WTC11 (cell line): ENCODE measurements around the gene IFI27. TPM values are rescaled to one million over a fixed set of nuclear protein-coding genes. Genes with fewer than 3 reads are reported as not detected.
A peak's percentile ranks its signal among the peaks of the same experiment; 100 is the strongest.

Experiments
- ATAC-seq: fragments of 200-7000 bp; cut with Tn5 transposase; 2 replicates; pipeline ENCODE4 v1.10.0; 2021; ENCODE audit warnings: mild to moderate bottlenecking, moderate library complexity
- CTCF ChIA-PET: fragments of 300-600 bp; sonication (Branson Sonifier 250); formaldehyde crosslinking; loops from one replicate; lab custom pipeline; 2021; ENCODE audit warnings: antibody characterized with exemption; lab: Charles Lee
- POLR2A ChIA-PET: fragments of 350-600 bp; sonication (Branson Sonifier 250); formaldehyde crosslinking; loops from one replicate; lab custom pipeline; 2021; ENCODE audit warnings: antibody characterized with exemption; lab: Charles Lee
- DNase-seq: peaks from one replicate; pipeline ENCODE4 v3.0.0; 2021; ENCODE audit warnings: low spot score
- H3K27ac Mint-ChIP-seq: 2 replicates; pipeline ENCODE4 v1.8.0; 2021; ENCODE audit warnings: mixed read lengths
- H3K27me3 Mint-ChIP-seq: 2 replicates; pipeline ENCODE4 v1.8.0; 2021; ENCODE audit warnings: low read depth, mild to moderate bottlenecking, moderate library complexity, mixed read lengths
- H3K36me3 Mint-ChIP-seq: 2 replicates; pipeline ENCODE4 v1.8.0; 2021; ENCODE audit warnings: mixed read lengths
- H3K4me1 Mint-ChIP-seq: 2 replicates; pipeline ENCODE4 v1.8.0; 2022; ENCODE audit warnings: mixed read lengths
- H3K4me3 Mint-ChIP-seq: 2 replicates; pipeline ENCODE4 v1.8.0; 2021; ENCODE audit warnings: mild to moderate bottlenecking, moderate library complexity, mixed read lengths
- H3K9me3 Mint-ChIP-seq: 2 replicates; pipeline ENCODE4 v1.8.0; 2021; ENCODE audit warnings: mixed read lengths
- CBFB ChIP-seq: sonication (generic); formaldehyde crosslinking; IDR thresholded peaks from 2 replicates; pipeline ENCODE4 v1.8.1; 2022; ENCODE audit warnings: mild to moderate bottlenecking, low read depth, missing genetic modification reagents
- CREB1 ChIP-seq: sonication (generic); formaldehyde crosslinking; IDR thresholded peaks from 2 replicates; pipeline ENCODE4 v1.8.0; 2023; ENCODE audit warnings: mild to moderate bottlenecking, missing genetic modification reagents
- ESRRA ChIP-seq: sonication (generic); formaldehyde crosslinking; IDR thresholded peaks from 2 replicates; pipeline ENCODE4 v1.8.1; 2022; ENCODE audit warnings: mild to moderate bottlenecking, missing genetic modification reagents, borderline replicate concordance
- GTF2I ChIP-seq: fragments of 250-450 bp; sonication (Bioruptor Pico); conservative IDR thresholded peaks from 2 replicates; pipeline ENCODE4 v1.4.0; 2021; ENCODE audit warnings: mild to moderate bottlenecking
- JAZF1 ChIP-seq: fragments of 250-450 bp; sonication (Bioruptor Pico); IDR thresholded peaks from 2 replicates; pipeline ENCODE4 v1.9.0; 2021; ENCODE audit warnings: moderate library complexity, mild to moderate bottlenecking, inconsistent platforms
- JUN ChIP-seq: sonication (generic); formaldehyde crosslinking; IDR thresholded peaks from 2 replicates; pipeline ENCODE4 v1.8.0; 2023; ENCODE audit warnings: mild to moderate bottlenecking, missing genetic modification reagents
- NFYB ChIP-seq: sonication (generic); formaldehyde crosslinking; conservative IDR thresholded peaks from 2 replicates; pipeline ENCODE4 v1.8.0; 2022; ENCODE audit warnings: low read depth, missing genetic modification reagents
- NR1H2 ChIP-seq: sonication (generic); formaldehyde crosslinking; IDR thresholded peaks from 2 replicates; pipeline ENCODE4 v1.9.0; 2021; ENCODE audit warnings: mild to moderate bottlenecking, moderate library complexity, missing genetic modification reagents
- RORB ChIP-seq: fragments of 250-450 bp; sonication (Bioruptor Pico); IDR thresholded peaks from 2 replicates; pipeline ENCODE4 v1.9.0; 2021; ENCODE audit warnings: mild to moderate bottlenecking
- SOX15 ChIP-seq: fragments of 250-450 bp; sonication (Bioruptor Pico); IDR thresholded peaks from 2 replicates; pipeline ENCODE4 v1.9.0; 2021; ENCODE audit warnings: mild to moderate bottlenecking
- TP53 ChIP-seq: sonication (generic); formaldehyde crosslinking; IDR thresholded peaks from 2 replicates; pipeline ENCODE4 v1.8.1; 2023; ENCODE audit warnings: mild to moderate bottlenecking, missing genetic modification reagents
- ZNF138 ChIP-seq: sonication (generic); formaldehyde crosslinking; conservative IDR thresholded peaks from 2 replicates; pipeline ENCODE4 v1.8.1; 2022; ENCODE audit warnings: mild to moderate bottlenecking, moderate library complexity, missing genetic modification reagents
- ZNF232 ChIP-seq: sonication (generic); formaldehyde crosslinking; IDR thresholded peaks from 2 replicates; pipeline ENCODE4 v1.8.0; 2022; ENCODE audit warnings: mild to moderate bottlenecking, missing genetic modification reagents
- ZNF317 ChIP-seq: sonication (generic); formaldehyde crosslinking; IDR thresholded peaks from 2 replicates; pipeline ENCODE4 v1.8.1; 2023; ENCODE audit warnings: low read depth, mild to moderate bottlenecking, moderate library complexity, missing genetic modification reagents, borderline replicate concordance
- ZNF671 ChIP-seq: fragments of 250-450 bp; sonication (Bioruptor Pico); IDR thresholded peaks from 2 replicates; pipeline ENCODE4 v1.8.0; 2021; ENCODE audit warnings: mild to moderate bottlenecking
- total RNA-seq: library from RNA; stranded (reverse); gene quantifications from 3 replicates; pipeline ENCODE4 v1.2.3, GENCODE V29; 2021
- TF ChIP-seq, protein P1 (sequence below): sonication (generic); formaldehyde crosslinking; IDR thresholded peaks from 2 replicates; pipeline ENCODE4 v1.8.1; 2023; ENCODE audit warnings: mild to moderate bottlenecking, moderate library complexity, missing genetic modification reagents
- TF ChIP-seq, protein P2 (sequence below): sonication (generic); formaldehyde crosslinking; IDR thresholded peaks from 2 replicates; pipeline ENCODE4 v1.8.1; 2023; ENCODE audit warnings: mild to moderate bottlenecking, missing genetic modification reagents
- TF ChIP-seq, protein P3 (sequence below): fragments of 250-450 bp; sonication (Bioruptor Pico); IDR thresholded peaks from 2 replicates; pipeline ENCODE4 v2.1.2; 2022; ENCODE audit warnings: mild to moderate bottlenecking, moderate library complexity
- TF ChIP-seq, protein P4 (sequence below): sonication (generic); formaldehyde crosslinking; IDR thresholded peaks from 2 replicates; pipeline ENCODE4 v1.8.1; 2023; ENCODE audit warnings: mild to moderate bottlenecking, missing genetic modification reagents
- TF ChIP-seq, protein P5 (sequence below): sonication (generic); formaldehyde crosslinking; IDR thresholded peaks from 2 replicates; pipeline ENCODE4 v1.8.0; 2022; ENCODE audit warnings: mild to moderate bottlenecking, missing genetic modification reagents
- TF ChIP-seq, protein P6 (sequence below): sonication (generic); formaldehyde crosslinking; IDR thresholded peaks from 2 replicates; pipeline ENCODE4 v1.8.1; 2022; ENCODE audit warnings: low read depth, mild to moderate bottlenecking, moderate library complexity, missing genetic modification reagents, borderline replicate concordance

The IFI27 gene
- total RNA-seq, 1 experiment from 2014 or later, result 1.8 TPM

DNA sequence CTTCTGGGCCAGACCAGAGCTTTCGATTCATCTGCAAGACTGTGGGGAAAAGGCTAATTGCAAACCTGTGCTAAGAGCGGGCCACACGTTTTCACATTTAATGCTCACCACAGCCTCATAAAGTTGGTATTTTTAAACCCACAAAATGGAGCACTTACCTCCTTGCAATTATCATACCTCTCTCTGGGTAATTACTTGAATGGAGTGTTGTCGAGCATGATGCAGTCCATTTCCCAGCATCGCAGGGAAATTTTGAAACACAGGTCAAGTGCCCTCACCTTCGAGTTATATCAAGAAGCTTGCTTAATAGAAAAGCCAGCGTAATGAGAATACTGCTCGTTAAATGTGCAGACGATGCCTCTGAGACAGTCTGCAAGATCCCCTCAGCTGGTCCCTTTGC is 27.7 kb downstream of the IFI27 start (continued):
- no peak for TF ChIP-seq ZNF138 (CRISPR knock-in tag)
- TF ChIP-seq, protein P1, sequence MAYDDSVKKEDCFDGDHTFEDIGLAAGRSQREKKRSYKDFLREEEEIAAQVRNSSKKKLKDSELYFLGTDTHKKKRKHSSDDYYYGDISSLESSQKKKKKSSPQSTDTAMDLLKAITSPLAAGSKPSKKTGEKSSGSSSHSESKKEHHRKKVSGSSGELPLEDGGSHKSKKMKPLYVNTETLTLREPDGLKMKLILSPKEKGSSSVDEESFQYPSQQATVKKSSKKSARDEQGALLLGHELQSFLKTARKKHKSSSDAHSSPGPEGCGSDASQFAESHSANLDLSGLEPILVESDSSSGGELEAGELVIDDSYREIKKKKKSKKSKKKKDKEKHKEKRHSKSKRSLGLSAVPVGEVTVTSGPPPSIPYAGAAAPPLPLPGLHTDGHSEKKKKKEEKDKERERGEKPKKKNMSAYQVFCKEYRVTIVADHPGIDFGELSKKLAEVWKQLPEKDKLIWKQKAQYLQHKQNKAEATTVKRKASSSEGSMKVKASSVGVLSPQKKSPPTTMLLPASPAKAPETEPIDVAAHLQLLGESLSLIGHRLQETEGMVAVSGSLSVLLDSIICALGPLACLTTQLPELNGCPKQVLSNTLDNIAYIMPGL (CRISPR knock-in tag), result no peak
- TF ChIP-seq RORB (CRISPR knock-in tag), result no peak
- TF ChIP-seq SOX15 (CRISPR knock-in tag), result no peak

DNA sequence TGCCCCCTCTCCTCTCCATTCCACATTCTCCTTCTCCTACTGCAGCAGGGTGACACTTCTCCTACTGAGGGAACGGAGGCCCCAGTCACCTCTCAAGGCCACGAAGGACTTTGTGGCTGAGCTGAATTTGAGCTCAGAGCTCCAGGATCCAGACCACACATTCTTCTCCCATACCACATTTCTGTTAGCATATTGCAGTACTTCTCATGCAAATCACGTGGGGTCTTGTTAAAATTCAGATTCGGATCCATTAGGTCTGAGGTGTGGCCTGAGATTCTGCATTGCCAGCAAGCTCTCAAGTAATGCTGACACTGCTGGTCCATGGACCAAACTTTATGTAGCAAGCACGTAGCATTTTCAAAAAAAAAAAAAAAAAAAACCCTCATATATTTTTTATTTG is 28.5 kb downstream of the IFI27 start:
- no peak for ATAC-seq
- H3K4me1 Mint-ChIP-seq, result peaks cover 19% of the 10 kb centered on the region
- ChIA-PET CTCF (interaction anchor here (0.6 to 3.7 kb wide), 12 partner anchors 26 to 685 kb away, joined by 3 to 45 read pairs (median 5); partner anchors contain the start of gene PPP4R4), POLR2A (interaction anchor here (0.6 kb wide), 1 partner anchor 1699 kb away, joined by 3 read pairs; no protein-coding TSS in a partner anchor)
- peaks cover 13% of the 10 kb centered on the region for H3K36me3 Mint-ChIP-seq
- H3K27me3 Mint-ChIP-seq, result peaks cover 7% of the 10 kb centered on the region; the same call in 1 of the 2 replicates
- no peak for DNase-seq
- no peak overlapping the region for H3K4me3 Mint-ChIP-seq
- TF ChIP-seq NR1H2 (CRISPR knock-in tag), result no peak
- peaks cover 20% of the 10 kb centered on the region for H3K9me3 Mint-ChIP-seq
- H3K27ac Mint-ChIP-seq, result peak overlapping the region; percentile 50; the same call in 1 of the 2 replicates

DNA sequence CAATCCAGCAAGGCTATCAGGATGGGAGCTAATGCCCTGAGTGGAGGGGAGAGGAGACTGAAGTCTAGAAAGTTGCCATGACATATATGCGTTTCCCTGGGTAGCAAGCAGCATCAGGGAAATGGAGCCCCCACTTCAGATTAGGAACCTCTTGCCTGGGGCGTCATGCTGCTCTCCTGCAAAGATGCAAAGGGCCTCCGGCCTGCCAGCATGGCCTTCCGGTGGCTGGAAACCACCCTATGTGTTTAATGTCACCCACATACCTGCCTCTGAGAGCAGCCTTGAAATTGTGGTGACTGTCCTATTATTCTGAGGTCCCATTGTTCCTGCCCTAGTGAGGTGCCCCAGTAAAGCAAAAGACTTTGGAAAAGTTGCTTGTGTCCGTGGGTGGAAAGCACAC is 28.9 kb downstream of the IFI27 start:
- ChIA-PET POLR2A (no interaction called here), CTCF (interaction anchor here (0.6 to 3.7 kb wide), 10 partner anchors 26 to 686 kb away, joined by 3 to 45 read pairs (median 4); partner anchors contain the start of gene PPP4R4)
- ATAC-seq (no peak), DNase-seq (no peak)
- Mint-ChIP-seq H3K4me1 (peaks cover 21% of the 10 kb centered on the region), H3K4me3 (no peak overlapping the region), H3K36me3 (peaks cover 13% of the 10 kb centered on the region), H3K9me3 (peaks cover 20% of the 10 kb centered on the region), H3K27ac (no peak overlapping the region), H3K27me3 (peaks cover 7% of the 10 kb centered on the region; the same call in 1 of the 2 replicates)
- TF ChIP-seq GTF2I (CRISPR knock-in tag), result no peak
- no peak for TF ChIP-seq JAZF1 (CRISPR knock-in tag)
- TF ChIP-seq NFYB (CRISPR knock-in tag), result no peak
- no peak for TF ChIP-seq ZNF671 (CRISPR knock-in tag)
- TF ChIP-seq, protein P2, sequence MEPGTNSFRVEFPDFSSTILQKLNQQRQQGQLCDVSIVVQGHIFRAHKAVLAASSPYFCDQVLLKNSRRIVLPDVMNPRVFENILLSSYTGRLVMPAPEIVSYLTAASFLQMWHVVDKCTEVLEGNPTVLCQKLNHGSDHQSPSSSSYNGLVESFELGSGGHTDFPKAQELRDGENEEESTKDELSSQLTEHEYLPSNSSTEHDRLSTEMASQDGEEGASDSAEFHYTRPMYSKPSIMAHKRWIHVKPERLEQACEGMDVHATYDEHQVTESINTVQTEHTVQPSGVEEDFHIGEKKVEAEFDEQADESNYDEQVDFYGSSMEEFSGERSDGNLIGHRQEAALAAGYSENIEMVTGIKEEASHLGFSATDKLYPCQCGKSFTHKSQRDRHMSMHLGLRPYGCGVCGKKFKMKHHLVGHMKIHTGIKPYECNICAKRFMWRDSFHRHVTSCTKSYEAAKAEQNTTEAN, result no peak
- TF ChIP-seq ZNF232 (CRISPR knock-in tag), result no peak
- TF ChIP-seq, protein P3, sequence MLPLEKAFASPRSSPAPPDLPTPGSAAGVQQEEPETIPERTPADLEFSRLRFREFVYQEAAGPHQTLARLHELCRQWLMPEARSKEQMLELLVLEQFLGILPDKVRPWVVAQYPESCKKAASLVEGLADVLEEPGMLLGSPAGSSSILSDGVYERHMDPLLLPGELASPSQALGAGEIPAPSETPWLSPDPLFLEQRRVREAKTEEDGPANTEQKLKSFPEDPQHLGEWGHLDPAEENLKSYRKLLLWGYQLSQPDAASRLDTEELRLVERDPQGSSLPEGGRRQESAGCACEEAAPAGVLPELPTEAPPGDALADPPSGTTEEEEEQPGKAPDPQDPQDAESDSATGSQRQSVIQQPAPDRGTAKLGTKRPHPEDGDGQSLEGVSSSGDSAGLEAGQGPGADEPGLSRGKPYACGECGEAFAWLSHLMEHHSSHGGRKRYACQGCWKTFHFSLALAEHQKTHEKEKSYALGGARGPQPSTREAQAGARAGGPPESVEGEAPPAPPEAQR, result no peak
- no peak for TF ChIP-seq ESRRA (CRISPR knock-in tag)
- TF ChIP-seq, protein P4, sequence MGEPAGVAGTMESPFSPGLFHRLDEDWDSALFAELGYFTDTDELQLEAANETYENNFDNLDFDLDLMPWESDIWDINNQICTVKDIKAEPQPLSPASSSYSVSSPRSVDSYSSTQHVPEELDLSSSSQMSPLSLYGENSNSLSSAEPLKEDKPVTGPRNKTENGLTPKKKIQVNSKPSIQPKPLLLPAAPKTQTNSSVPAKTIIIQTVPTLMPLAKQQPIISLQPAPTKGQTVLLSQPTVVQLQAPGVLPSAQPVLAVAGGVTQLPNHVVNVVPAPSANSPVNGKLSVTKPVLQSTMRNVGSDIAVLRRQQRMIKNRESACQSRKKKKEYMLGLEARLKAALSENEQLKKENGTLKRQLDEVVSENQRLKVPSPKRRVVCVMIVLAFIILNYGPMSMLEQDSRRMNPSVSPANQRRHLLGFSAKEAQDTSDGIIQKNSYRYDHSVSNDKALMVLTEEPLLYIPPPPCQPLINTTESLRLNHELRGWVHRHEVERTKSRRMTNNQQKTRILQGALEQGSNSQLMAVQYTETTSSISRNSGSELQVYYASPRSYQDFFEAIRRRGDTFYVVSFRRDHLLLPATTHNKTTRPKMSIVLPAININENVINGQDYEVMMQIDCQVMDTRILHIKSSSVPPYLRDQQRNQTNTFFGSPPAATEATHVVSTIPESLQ (CRISPR knock-in tag), result no peak

DNA sequence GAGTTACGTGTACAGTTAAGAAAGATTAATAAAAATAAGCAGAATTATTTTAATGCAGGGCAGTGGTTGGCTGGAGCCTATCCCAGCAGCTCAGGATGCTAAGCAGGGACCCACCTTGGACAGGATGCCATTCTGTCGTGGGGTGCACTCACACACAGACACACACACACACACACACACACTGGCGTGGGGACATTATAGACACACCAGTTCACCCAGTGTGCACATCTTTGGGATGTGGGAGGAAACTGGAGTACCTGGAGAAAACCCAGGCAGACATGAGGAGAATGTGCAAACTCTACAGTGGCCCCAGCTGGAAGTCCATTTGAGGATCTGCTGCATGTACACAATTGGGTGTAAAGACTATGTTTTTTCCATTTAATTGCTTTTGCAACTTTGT is 31.7 kb downstream of the IFI27 start:
- no peaks in the 10 kb centered on the region for H3K36me3 Mint-ChIP-seq
- H3K27me3 Mint-ChIP-seq, result no peaks in the 10 kb centered on the region
- H3K4me1 Mint-ChIP-seq, result peaks cover 25% of the 10 kb centered on the region
- POLR2A ChIA-PET, result no interaction called here
- DNase-seq (no peak), ATAC-seq (no peak)
- no peaks in the 10 kb centered on the region for H3K9me3 Mint-ChIP-seq
- no peak overlapping the region for H3K27ac Mint-ChIP-seq
- no peak overlapping the region for H3K4me3 Mint-ChIP-seq
- CTCF ChIA-PET, result interaction anchor here (0.6 to 2.9 kb wide), 7 partner anchors 10 to 203 kb away, joined by 3 to 22 read pairs (median 9); partner anchors contain the start of genes IFI27L2 and PPP4R4
- TF ChIP-seq TP53 (CRISPR knock-in tag), result no peak
- no peak for TF ChIP-seq CREB1 (CRISPR knock-in tag)
- TF ChIP-seq, protein P5, sequence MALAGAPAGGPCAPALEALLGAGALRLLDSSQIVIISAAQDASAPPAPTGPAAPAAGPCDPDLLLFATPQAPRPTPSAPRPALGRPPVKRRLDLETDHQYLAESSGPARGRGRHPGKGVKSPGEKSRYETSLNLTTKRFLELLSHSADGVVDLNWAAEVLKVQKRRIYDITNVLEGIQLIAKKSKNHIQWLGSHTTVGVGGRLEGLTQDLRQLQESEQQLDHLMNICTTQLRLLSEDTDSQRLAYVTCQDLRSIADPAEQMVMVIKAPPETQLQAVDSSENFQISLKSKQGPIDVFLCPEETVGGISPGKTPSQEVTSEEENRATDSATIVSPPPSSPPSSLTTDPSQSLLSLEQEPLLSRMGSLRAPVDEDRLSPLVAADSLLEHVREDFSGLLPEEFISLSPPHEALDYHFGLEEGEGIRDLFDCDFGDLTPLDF, result no peak
- no peak for TF ChIP-seq ZNF317 (CRISPR knock-in tag)
- TF ChIP-seq CBFB (CRISPR knock-in tag), result no peak
- TF ChIP-seq, protein P6, sequence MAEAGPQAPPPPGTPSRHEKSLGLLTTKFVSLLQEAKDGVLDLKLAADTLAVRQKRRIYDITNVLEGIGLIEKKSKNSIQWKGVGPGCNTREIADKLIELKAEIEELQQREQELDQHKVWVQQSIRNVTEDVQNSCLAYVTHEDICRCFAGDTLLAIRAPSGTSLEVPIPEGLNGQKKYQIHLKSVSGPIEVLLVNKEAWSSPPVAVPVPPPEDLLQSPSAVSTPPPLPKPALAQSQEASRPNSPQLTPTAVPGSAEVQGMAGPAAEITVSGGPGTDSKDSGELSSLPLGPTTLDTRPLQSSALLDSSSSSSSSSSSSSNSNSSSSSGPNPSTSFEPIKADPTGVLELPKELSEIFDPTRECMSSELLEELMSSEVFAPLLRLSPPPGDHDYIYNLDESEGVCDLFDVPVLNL, result no peak
- TF ChIP-seq JUN (CRISPR knock-in tag), result no peak
